Mononuclear cell (primary cell): ENCODE results near the gene CPXM2. TPM values are rescaled to one million over a fixed set of nuclear protein-coding genes. Genes with fewer than 3 reads are reported as not detected.

Experiments used
- H3K27me3 ChIP-seq: 2 replicates; pipeline ENCODE4 v1.6.0; 2011; ENCODE audit warnings: low read length, control low read depth; ENCODE audit not compliant: insufficient read depth
- H3K4me1 ChIP-seq: 2 replicates; pipeline ENCODE4 v1.5.1; 2011; ENCODE audit warnings: mild to moderate bottlenecking, low read length, control low read depth; ENCODE audit not compliant: insufficient read depth
- H3K4me3 ChIP-seq: 2 replicates; pipeline ENCODE4 v1.5.1; 2011; ENCODE audit warnings: mild to moderate bottlenecking, low read length, moderate library complexity
- H3K9me3 ChIP-seq: 2 replicates; pipeline ENCODE4 v1.5.1; 2011; ENCODE audit warnings: low read depth, mild to moderate bottlenecking, control low read depth, low read length
- total RNA-seq: library from RNA; depleted of rRNA; stranded (reverse); fragments of >200 nt; gene quantifications from one replicate; pipeline ENCODE4 v1.2.3, GENCODE V29; 2012

Gene CPXM2
- total RNA-seq, 1 donor, result not detected

- H3K27me3 ChIP-seq, result peaks cover 3% of the 10 kb centered on the region
- no peaks in the 10 kb centered on the region for H3K9me3 ChIP-seq
- no peak overlapping the region for H3K4me3 ChIP-seq
- no peaks in the 10 kb centered on the region for H3K4me1 ChIP-seq
Measured at GRCh38 chr10:123821136-123821535, 70.5 kb downstream of the CPXM2 start.

GRCh38 chr10:123809632-123810031 lies 82.0 kb downstream of the CPXM2 start:
- peaks cover 12% of the 10 kb centered on the region for H3K27me3 ChIP-seq
- H3K4me3 ChIP-seq, result no peak overlapping the region
- no peaks in the 10 kb centered on the region for H3K4me1 ChIP-seq

GRCh38 chr10:123808906-123809305 lies 82.7 kb downstream of the CPXM2 start:
- no peaks in the 10 kb centered on the region for H3K4me1 ChIP-seq
- no peaks in the 10 kb centered on the region for H3K9me3 ChIP-seq
- H3K4me3 ChIP-seq, result no peak overlapping the region
- H3K27me3 ChIP-seq, result peaks cover 13% of the 10 kb centered on the region

More at GRCh38 chr10:123809632-123810031, 82.0 kb downstream of the CPXM2 start:
- H3K9me3 ChIP-seq, result no peaks in the 10 kb centered on the region

GRCh38 chr10:123808286-123808685 lies 83.3 kb downstream of the CPXM2 start:
- Histone ChIP-seq H3K27me3 (peaks cover 13% of the 10 kb centered on the region), H3K9me3 (no peaks in the 10 kb centered on the region), H3K4me3 (no peak overlapping the region), H3K4me1 (no peaks in the 10 kb centered on the region)

- H3K4me3 ChIP-seq, result no peak overlapping the region
- H3K4me1 ChIP-seq, result no peaks in the 10 kb centered on the region
Measured at GRCh38 chr10:123807444-123808035, 84.1 kb downstream of the CPXM2 start.

GRCh38 chr10:123804716-123805115 lies 86.9 kb downstream of the CPXM2 start:
- H3K4me3 ChIP-seq, result no peak overlapping the region
- no peaks in the 10 kb centered on the region for H3K4me1 ChIP-seq
- peaks cover 13% of the 10 kb centered on the region for H3K27me3 ChIP-seq
- H3K9me3 ChIP-seq, result no peaks in the 10 kb centered on the region

More at GRCh38 chr10:123807444-123808035, 84.1 kb downstream of the CPXM2 start:
- peaks cover 13% of the 10 kb centered on the region for H3K27me3 ChIP-seq
- H3K9me3 ChIP-seq, result no peaks in the 10 kb centered on the region

GRCh38 chr10:123800821-123801220 lies 90.8 kb downstream of the CPXM2 start:
- Histone ChIP-seq H3K9me3 (no peaks in the 10 kb centered on the region), H3K27me3 (peaks cover 4% of the 10 kb centered on the region), H3K4me1 (no peaks in the 10 kb centered on the region), H3K4me3 (no peak overlapping the region)

GRCh38 chr10:123800289-123800688 lies 91.3 kb downstream of the CPXM2 start:
- Histone ChIP-seq H3K9me3 (no peaks in the 10 kb centered on the region), H3K27me3 (peaks cover 4% of the 10 kb centered on the region), H3K4me3 (no peak overlapping the region), H3K4me1 (no peaks in the 10 kb centered on the region)

- Histone ChIP-seq H3K27me3 (no peaks in the 10 kb centered on the region), H3K4me1 (no peaks in the 10 kb centered on the region), H3K4me3 (no peak overlapping the region), H3K9me3 (no peaks in the 10 kb centered on the region)
Measured at GRCh38 chr10:123798856-123799255, 92.8 kb downstream of the CPXM2 start.

GRCh38 chr10:123797813-123798212 lies 93.8 kb downstream of the CPXM2 start:
- no peaks in the 10 kb centered on the region for H3K9me3 ChIP-seq
- no peaks in the 10 kb centered on the region for H3K27me3 ChIP-seq
- no peak overlapping the region for H3K4me3 ChIP-seq
- H3K4me1 ChIP-seq, result no peaks in the 10 kb centered on the region

GRCh38 chr10:123796736-123797135 lies 94.9 kb downstream of the CPXM2 start:
- H3K9me3 ChIP-seq, result no peaks in the 10 kb centered on the region
- H3K4me3 ChIP-seq, result no peak overlapping the region
- no peaks in the 10 kb centered on the region for H3K27me3 ChIP-seq
- H3K4me1 ChIP-seq, result no peaks in the 10 kb centered on the region

- Histone ChIP-seq H3K4me1 (no peaks in the 10 kb centered on the region), H3K4me3 (no peak overlapping the region), H3K27me3 (no peaks in the 10 kb centered on the region), H3K9me3 (no peaks in the 10 kb centered on the region)
Measured at GRCh38 chr10:123795846-123796590, 95.6 kb downstream of the CPXM2 start.

GRCh38 chr10:123795196-123795780 lies 96.3 kb downstream of the CPXM2 start:
- H3K4me1 ChIP-seq, result no peaks in the 10 kb centered on the region
- no peaks in the 10 kb centered on the region for H3K9me3 ChIP-seq

GRCh38 chr10:123792248-123792978 lies 99.2 kb downstream of the CPXM2 start:
- H3K4me3 ChIP-seq, result no peak overlapping the region
- H3K27me3 ChIP-seq, result no peaks in the 10 kb centered on the region
- no peaks in the 10 kb centered on the region for H3K4me1 ChIP-seq
- no peaks in the 10 kb centered on the region for H3K9me3 ChIP-seq

More at GRCh38 chr10:123795196-123795780, 96.3 kb downstream of the CPXM2 start:
- no peak overlapping the region for H3K4me3 ChIP-seq
- H3K27me3 ChIP-seq, result no peaks in the 10 kb centered on the region
